Stimulated activated CD4-positive, alpha-beta T cell treated with anti-CD3 and anti-CD28 coated beads, Interleukin-15, amount 100 ng/mL, for 48 hours (primary cell): ENCODE measurements around the gene IFT80.

Experiments
- DNase-seq, 2 donors: peaks; one replicate each; pipeline ENCODE4 v3.0.0-alpha.2; 2020; ENCODE audit warnings: low read depth in 2 of 2

IFT80 gene

GRCh38 chr3:160400702-160401150 lies 1.7 kb upstream of the IFT80 start:
- no peak for DNase-seq

- DNase-seq, result peak in 1 of 2 donors; percentile 20
Observed at GRCh38 chr3:160400030-160400701, 1.1 kb upstream of the IFT80 start.

- DNase-seq, result no peak
Observed at GRCh38 chr3:160398820-160399124, 253 bp downstream of the IFT80 start.

- DNase-seq, result no peak
Observed at GRCh38 chr3:160395297-160395696, 3.7 kb downstream of the IFT80 start.

GRCh38 chr3:160394009-160394392 lies 5.0 kb downstream of the IFT80 start:
- no peak for DNase-seq

DNA sequence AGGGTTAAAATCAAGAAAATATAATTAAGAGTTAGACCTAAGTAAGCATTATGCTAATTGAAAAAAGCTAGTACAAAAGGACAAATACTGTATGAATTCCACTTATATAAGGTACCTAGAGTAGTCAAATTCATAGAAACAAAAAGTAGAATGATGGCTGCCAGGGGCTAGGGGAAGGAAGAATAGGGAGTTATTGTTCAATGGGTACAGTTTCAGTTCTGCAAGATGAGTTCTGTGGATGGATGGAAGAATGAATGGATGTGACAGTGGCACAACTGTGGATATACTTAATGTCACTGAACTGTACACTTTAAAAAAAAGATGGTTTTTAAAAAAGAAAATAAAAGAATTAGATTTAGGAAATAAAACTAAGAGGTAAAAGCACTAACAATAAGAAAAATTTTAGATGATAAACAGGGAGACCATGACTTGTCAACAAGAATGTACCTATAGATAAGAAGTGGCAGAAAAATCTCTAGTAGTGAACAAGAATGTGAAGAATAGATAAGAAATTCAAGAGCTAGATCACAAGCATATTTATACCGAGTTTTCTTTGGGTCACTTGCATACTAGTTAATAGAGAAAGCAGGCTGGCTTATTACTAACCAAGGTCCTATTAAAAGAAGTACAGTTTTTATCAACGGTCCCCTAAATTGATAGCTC lies 5.5 kb downstream of the IFT80 start:
- no peak for DNase-seq

GRCh38 chr3:160392798-160393197 lies 6.2 kb downstream of the IFT80 start:
- no peak for DNase-seq

DNA sequence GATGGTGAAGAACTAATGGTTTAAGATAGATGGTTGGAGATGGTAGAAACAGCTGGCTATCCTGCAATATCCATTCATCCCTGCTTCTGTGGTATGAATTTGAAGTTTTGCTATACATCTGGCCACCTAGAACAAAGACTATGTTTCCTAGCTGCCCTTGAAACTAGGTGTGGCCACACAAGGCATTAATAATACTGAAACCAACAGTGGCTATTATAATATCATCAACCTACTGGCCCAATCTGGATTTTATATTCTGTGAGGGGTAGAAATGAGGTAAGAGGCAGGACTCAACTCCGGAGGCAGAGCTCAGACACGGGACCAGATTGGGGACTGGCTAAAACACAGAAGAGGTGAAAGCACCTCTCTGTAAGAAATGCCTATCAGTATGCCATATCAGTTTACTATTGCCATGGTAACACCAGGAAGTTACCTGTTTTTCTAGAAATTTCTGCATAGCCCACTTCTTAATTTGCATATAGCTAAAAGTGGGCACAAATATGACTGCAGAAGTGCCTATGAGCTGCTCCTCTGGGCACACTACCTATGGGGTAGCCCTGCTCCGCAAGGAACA lies 8.4 kb downstream of the IFT80 start:
- no peak for DNase-seq

- DNase-seq, result no peak
Observed at GRCh38 chr3:160384639-160385318, 14.2 kb downstream of the IFT80 start.

DNA sequence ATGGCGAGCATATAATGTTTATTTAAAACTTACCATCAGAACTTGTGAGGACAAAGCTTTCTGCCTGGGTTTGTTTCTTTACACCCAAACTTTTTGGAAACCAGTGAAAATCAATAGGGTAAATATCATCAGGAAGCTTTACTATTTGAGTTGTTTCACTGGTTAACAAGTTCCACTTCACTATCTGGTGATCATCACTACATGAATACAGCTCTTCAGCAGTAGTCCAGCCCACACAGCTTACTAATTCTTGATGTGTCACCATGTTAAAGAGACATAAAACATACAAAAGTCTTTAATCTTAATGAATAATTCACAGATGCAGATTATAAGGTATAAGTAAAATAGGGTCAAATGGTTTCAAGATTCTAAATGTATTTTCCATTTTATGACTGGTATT lies 17.6 kb downstream of the IFT80 start:
- no peak for DNase-seq

GRCh38 chr3:160379628-160380214 lies 19.3 kb downstream of the IFT80 start:
- DNase-seq, result no peak

DNA sequence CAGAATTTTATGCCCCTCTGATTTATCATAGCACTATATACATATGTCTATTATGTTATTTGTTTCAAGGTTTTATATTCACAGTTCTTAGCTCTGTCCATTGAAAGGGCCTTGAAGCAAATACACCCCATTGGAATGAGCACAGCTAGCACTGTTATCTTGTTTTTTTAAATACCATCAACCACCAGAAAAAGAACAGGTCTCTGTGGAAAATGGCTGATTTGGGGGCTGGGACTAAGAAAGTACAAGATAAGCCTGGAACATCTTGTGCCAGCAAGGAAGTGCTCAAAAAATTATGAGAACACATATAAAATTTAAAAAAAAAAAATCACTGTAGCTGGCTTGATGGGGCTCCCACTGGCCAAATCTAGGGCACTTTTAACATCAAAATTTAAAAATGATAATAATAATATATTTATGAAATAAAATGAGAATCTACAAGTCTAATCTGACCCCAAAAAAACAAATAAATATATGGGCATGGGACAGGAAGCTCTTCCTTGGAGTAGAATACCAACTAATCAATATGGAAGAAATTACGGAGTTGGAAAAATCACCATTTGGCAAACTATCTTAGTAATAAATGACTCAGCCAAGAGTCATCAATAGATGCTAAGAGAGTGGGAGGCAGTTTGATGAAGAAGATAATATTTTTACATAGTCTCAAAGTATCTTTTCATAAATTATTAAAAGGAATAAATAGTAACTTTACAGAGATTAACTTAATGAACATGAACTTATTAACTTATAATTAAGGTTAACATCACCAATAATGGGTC lies 20.5 kb downstream of the IFT80 start:
- DNase-seq, result no peak

GRCh38 chr3:160376681-160377080 lies 22.3 kb downstream of the IFT80 start:
- no peak for DNase-seq

GRCh38 chr3:160374925-160375324 lies 24.1 kb downstream of the IFT80 start:
- DNase-seq, result no peak

GRCh38 chr3:160374472-160374871 lies 24.6 kb downstream of the IFT80 start:
- no peak for DNase-seq

- DNase-seq, result no peak
Observed at GRCh38 chr3:160373655-160374054, 25.4 kb downstream of the IFT80 start.

DNA sequence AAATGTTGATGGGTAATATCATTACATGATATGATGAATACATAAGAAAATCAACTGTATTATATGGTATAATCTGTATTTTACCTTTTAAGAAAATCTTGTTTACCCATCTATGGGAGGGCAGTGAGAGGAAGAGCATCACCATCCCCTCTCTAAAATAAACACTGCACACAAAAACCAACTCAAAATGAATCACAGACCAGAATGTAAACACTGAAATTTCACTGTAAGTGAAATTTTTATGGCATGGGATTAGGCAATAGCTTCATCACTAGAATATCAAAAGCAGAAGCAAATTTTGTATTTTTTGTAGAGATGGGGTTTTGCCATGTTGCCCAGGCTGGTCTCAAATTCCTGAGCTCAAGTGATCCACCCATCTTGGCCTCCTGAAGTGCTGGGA lies 26.2 kb downstream of the IFT80 start:
- DNase-seq, result no peak

DNA sequence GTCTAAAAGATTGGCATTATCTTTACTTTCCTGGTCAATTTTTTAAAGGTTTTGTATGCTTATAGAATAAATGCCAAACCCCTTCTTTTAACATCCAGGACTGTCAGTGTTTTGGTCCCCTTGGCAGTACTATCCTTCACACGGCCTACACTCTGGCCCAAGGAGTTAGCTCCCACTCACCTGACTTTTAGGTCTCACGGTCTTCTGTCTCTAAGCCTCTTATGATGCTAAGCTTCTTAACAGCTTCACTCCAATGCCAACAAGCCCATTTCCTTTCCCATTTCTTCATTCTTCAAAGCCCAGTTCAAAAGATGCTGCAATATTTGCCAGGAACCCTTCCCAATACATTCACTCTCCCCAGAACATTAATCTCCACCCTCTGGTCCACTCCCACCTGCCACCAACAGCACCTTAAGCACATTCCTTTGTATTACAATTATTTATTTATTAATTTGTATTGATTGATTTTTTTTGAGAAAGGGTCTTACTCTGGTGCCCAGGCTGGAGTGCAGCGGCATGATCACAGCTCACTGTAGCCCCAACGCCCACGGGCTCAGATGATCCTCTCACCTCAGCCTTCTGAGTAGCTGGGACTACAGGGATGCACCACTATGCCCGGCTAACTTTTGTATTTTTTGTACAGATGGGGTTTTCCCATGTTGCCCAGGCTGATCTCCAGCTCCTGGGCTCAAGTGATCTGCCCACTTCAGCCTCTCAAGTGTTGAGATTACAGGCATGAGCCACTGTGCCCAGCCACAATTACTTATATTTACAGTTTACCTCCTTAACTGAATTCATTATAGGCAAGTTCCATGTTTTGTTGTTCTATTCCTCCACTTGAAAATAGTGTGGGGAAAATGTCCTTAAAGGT lies 27.8 kb downstream of the IFT80 start:
- no peak for DNase-seq

DNA sequence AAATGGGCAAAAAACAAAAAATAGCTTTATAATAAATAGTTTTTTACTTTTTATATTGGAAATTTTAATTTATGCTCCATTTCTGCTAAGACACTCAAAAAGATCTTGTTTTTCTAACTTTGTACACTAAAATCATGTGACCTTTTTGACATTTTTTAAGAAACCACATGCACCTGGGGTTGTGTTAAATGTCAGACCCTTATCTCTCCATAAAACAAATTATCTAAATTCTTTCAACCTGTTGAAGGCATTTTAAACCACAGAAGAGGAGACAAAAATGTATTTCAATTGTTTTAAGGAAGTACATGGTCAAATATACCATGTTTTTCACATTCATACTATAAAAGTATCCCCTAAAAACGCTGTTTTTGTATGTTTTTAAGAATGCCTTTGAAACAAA lies 29.2 kb downstream of the IFT80 start:
- DNase-seq, result no peak

- no peak for DNase-seq
Observed at GRCh38 chr3:160368804-160369203, 30.2 kb downstream of the IFT80 start.
